GM12874 (cell line): ENCODE measurements around the gene COX17.
A peak's percentile ranks its signal among the peaks of the same experiment; 100 is the strongest.

ENCODE experiments used
- TF ChIP-seq, protein P1 (sequence below): IDR thresholded peaks from 2 replicates; pipeline ENCODE4 v1.5.1; 2011; ENCODE audit warnings: low read depth, mild to moderate bottlenecking, control low read depth, low read length, moderate library complexity; ENCODE audit not compliant: insufficient read depth

Gene COX17

DNA sequence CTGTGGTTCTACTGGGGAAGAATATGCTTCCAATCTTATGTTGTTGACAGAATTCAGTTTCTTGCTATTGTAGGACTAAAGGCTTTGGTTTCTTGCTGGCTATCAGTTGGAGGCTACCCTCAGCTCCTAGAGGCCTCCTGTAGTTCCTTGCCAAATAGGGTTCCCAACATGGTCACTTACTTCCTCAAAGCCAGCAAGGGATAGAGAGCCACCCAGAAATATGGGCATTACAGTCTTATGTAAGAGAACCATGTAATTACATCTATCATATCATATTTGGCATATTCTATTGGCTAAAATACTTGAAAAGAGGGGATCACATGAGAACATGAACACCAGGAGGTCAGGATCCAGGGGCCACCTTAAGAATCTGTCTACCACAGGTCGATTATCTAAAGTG lies 6.2 kb upstream of the COX17 start:
- TF ChIP-seq, protein P1, sequence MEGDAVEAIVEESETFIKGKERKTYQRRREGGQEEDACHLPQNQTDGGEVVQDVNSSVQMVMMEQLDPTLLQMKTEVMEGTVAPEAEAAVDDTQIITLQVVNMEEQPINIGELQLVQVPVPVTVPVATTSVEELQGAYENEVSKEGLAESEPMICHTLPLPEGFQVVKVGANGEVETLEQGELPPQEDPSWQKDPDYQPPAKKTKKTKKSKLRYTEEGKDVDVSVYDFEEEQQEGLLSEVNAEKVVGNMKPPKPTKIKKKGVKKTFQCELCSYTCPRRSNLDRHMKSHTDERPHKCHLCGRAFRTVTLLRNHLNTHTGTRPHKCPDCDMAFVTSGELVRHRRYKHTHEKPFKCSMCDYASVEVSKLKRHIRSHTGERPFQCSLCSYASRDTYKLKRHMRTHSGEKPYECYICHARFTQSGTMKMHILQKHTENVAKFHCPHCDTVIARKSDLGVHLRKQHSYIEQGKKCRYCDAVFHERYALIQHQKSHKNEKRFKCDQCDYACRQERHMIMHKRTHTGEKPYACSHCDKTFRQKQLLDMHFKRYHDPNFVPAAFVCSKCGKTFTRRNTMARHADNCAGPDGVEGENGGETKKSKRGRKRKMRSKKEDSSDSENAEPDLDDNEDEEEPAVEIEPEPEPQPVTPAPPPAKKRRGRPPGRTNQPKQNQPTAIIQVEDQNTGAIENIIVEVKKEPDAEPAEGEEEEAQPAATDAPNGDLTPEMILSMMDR, result no peak

DNA sequence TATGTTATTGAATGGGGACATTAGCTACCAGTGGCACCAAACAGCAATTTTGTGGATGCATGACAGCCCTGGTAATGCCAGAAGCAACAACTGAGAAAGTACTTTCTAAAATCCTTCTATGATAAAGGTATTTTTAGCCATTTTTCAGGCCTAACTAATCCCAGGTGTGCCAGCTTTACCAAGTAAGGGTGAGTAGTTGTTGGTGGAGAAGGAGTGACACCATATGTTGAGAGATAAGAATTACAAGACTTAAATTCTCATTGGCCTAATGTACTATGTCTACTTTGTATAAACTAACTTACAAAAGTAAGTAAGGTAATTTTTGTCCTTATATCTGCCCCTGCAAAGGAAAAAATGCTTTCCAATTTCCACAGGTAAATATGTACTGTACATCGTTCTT lies 4.1 kb upstream of the COX17 start:
- TF ChIP-seq, protein P1, result 0 out of 2 replicates have a peak, but pooled peaks have one; percentile 35

DNA sequence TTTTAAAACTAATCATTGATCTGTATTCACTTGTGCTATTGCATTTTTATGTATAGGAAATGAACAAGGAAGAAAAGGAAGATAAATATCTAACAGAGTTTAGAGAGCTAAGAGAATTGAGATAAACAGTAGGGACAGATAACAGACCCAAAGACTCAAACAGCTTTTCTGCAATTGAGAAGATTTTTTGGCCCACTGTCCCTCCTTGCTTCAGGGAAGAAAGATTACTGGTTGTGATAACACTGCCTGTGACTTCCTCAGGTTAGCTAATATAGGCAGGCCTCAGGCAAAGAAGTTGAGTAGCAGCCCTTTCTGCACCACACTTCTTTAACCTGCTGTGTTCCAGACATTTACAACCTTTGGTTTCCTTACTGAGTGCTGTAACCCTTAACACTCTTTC lies 2.7 kb upstream of the COX17 start:
- TF ChIP-seq, protein P1, result no peak

DNA sequence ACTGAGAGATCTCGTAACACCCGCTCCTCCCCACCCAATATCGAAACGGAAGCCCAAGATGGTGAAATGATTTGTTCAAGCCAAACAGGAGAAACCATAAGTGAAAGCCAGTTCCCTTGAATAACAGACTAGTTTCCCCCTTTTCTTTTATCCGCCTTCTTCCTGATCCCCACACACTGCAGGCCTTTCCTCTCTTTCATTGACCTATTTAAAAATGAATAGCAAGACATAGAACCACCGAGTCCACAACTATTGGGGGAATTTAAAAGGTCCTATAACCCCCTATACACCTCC lies 382 bp upstream of the COX17 start:
- TF ChIP-seq, protein P1, result no peak

DNA sequence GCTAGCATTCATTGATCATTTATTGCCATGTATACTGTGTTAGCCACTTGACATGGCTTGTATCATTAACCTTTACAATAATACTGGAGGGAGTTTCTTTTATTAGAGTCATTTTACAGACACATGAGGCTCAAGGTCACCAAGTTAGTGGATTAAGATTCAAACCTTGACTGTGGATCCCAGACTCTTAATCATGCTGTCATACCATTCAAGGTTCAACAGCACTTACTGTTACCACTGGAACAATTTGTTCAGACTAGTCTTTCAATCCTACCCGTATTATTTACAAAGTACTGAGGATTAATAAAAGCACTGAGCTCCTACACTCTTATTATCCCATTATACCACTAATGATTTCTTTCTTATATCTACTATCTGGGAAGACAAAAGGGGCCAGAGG lies 1.2 kb downstream of the COX17 start:
- TF ChIP-seq, protein P1, result no peak

DNA sequence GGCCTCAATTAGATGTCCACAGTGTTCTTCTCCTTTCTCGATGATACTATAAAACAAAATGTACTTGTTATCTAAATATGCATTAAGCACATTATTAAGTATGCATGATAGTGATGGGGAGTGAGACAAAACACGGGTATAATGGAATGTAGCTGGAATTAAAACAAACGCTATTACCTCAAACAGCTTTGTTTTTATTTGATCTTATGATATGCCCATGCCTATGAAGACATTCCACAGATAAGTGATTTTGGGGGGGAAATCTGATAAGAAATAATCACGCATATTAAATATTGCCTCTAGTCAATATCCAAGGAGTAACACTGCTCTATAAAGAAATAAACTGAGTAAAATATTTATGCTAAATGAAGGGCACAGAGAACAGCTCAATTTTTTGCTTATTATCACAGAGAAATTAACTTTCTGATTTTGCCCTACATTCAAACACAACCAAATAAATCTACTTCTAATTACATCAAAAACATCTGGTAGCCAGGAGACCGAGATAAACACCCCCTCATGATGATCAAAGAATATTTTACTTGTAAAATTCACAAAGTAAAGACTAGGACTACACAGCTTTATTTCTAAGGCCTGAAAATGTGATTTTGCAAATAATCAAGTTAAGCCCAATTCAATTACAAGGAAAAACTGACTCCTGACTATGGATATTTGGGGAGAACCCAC lies 1.9 kb downstream of the COX17 start:
- TF ChIP-seq, protein P1, result no peak

DNA sequence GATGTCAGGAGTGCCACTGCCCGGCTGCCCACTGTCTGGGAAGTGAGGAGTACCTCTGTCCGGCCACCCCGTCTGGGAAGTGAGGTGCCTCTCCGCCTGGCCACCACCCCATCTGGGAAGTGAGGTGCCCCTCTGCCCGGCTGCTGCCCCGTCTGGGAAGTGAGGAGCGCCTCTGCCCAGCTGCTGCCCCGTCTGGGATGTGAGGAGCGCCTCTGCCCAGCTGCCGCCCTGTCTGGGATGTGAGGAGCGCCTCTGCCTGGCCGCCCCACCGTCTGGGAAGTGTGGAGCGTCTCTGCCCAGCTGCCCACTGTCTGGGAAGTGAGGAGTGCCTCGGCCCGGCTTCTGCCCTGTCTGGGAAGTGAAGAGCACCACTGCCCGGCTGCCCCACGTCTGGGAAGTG lies 3.3 kb downstream of the COX17 start:
- TF ChIP-seq, protein P1, result no peak
